Liver (tissue), 9 donors: ENCODE measurements around the gene SPP2. TPM values are rescaled to one million over a fixed set of nuclear protein-coding genes. Genes with fewer than 3 reads are reported as not detected.
A peak's percentile ranks its signal among the peaks of the same experiment; 100 is the strongest.

ENCODE experiments used
- DNase-seq: peaks from one replicate; pipeline ENCODE4 v3.0.0-alpha.2; 2017; ENCODE audit warnings: low spot score
- H3K27ac ChIP-seq, 2 donors: one replicate each; pipeline ENCODE4 v1.7.0; 2013; ENCODE audit warnings: inconsistent platforms in 2 of 2, low read length in 2 of 2, control low read depth in 1 of 2, low read depth in 1 of 2, mild to moderate bottlenecking in 1 of 2
- H3K27me3 ChIP-seq, 4 donors: one replicate each; pipeline versions ENCODE4 v1.6.1 to v1.7.0; 2013; ENCODE audit warnings: low read length in 3 of 4, inconsistent platforms in 1 of 4, mild to moderate bottlenecking in 1 of 4, moderate library complexity in 1 of 4; ENCODE audit not compliant: control insufficient read depth in 4 of 4, insufficient read depth in 4 of 4
- H3K36me3 ChIP-seq, 4 donors: one replicate each; pipeline versions ENCODE4 v1.6.1 to v1.7.0; 2013; ENCODE audit warnings: low read length in 3 of 4, mild to moderate bottlenecking in 3 of 4, low read depth in 1 of 4, moderate library complexity in 1 of 4; ENCODE audit not compliant: control insufficient read depth in 4 of 4, insufficient read depth in 3 of 4
- H3K4me1 ChIP-seq, 4 donors: one replicate each; pipeline versions ENCODE4 v1.6.1 to v1.7.0; 2013; ENCODE audit warnings: low read length in 3 of 4, mild to moderate bottlenecking in 3 of 4, moderate library complexity in 1 of 4; ENCODE audit not compliant: control insufficient read depth in 4 of 4, insufficient read depth in 4 of 4
- H3K4me3 ChIP-seq, 3 donors: one replicate each; pipeline versions ENCODE4 v1.6.1 to v1.7.0; 2013; ENCODE audit warnings: low read length in 3 of 3, control low read depth in 1 of 3, low read depth in 1 of 3, mild to moderate bottlenecking in 1 of 3
- H3K9ac ChIP-seq, 2 donors: one replicate each; pipeline ENCODE4 v1.7.0; 2013; ENCODE audit warnings: low read length in 2 of 2, mild to moderate bottlenecking in 2 of 2, moderate library complexity in 2 of 2, control low read depth in 1 of 2, low read depth in 1 of 2
- H3K9me3 ChIP-seq, 4 donors: one replicate each; pipeline versions ENCODE4 v1.6.1 to v1.7.0; 2013; ENCODE audit warnings: low read length in 3 of 4; ENCODE audit not compliant: control insufficient read depth in 4 of 4
- ATF3 ChIP-seq: IDR thresholded peaks from 2 replicates; pipeline ENCODE4 v1.6.1; 2016; ENCODE audit warnings: antibody characterized with exemption
- EGR1 ChIP-seq, 2 donors: IDR thresholded peaks; 2 replicates each; pipeline ENCODE4 v1.6.1; 2016 to 2018; ENCODE audit warnings: antibody characterized with exemption in 2 of 2, low read depth in 2 of 2
- FOXA1 ChIP-seq: IDR thresholded peaks from 2 replicates; pipeline ENCODE4 v1.6.1; 2016; ENCODE audit warnings: antibody characterized with exemption
- FOXA2 ChIP-seq: IDR thresholded peaks from 2 replicates; pipeline ENCODE4 v1.6.1; 2016; ENCODE audit warnings: antibody characterized with exemption
- GABPA ChIP-seq, 2 donors: IDR thresholded peaks in 1 of 2; conservative IDR thresholded peaks in 1 of 2; 2 replicates each; pipeline ENCODE4 v1.6.1; 2016; ENCODE audit warnings: antibody characterized with exemption in 2 of 2, mild to moderate bottlenecking in 1 of 2, moderate library complexity in 1 of 2
- HNF4A ChIP-seq, 2 donors: conservative IDR thresholded peaks; 2 replicates each; pipeline ENCODE4 v1.6.1; 2016; ENCODE audit warnings: antibody characterized with exemption in 2 of 2, mild to moderate bottlenecking in 2 of 2
- HNF4G ChIP-seq: IDR thresholded peaks from 2 replicates; pipeline ENCODE4 v1.6.1; 2016; ENCODE audit warnings: antibody characterized with exemption
- JUND ChIP-seq, 2 donors: IDR thresholded peaks; 2 replicates each; pipeline ENCODE4 v1.6.1; 2016; ENCODE audit warnings: antibody characterized with exemption in 2 of 2
- MAX ChIP-seq: IDR thresholded peaks from 2 replicates; pipeline ENCODE4 v1.6.1; 2016; ENCODE audit warnings: antibody characterized with exemption
- NR2F2 ChIP-seq: IDR thresholded peaks from 2 replicates; pipeline ENCODE4 v1.6.1; 2016; ENCODE audit warnings: antibody characterized with exemption
- RAD21 ChIP-seq, 2 donors: IDR thresholded peaks; 2 replicates each; pipeline ENCODE4 v1.6.1; 2016; ENCODE audit warnings: antibody characterized with exemption in 2 of 2, mild to moderate bottlenecking in 2 of 2
- REST ChIP-seq: IDR thresholded peaks from 2 replicates; pipeline ENCODE4 v1.6.1; 2016; ENCODE audit warnings: antibody characterized with exemption, mild to moderate bottlenecking
- RXRA ChIP-seq, 2 donors: IDR thresholded peaks; 2 replicates each; pipeline ENCODE4 v1.6.1; 2017 to 2018; ENCODE audit warnings: antibody characterized with exemption in 2 of 2, mild to moderate bottlenecking in 1 of 2
- SP1 ChIP-seq: IDR thresholded peaks from 2 replicates; pipeline ENCODE4 v1.6.1; 2018; ENCODE audit warnings: antibody characterized with exemption, mild to moderate bottlenecking
- TAF1 ChIP-seq: conservative IDR thresholded peaks from 2 replicates; pipeline ENCODE4 v1.6.1; 2016; ENCODE audit warnings: antibody characterized with exemption, mild to moderate bottlenecking
- YY1 ChIP-seq: IDR thresholded peaks from 2 replicates; pipeline ENCODE4 v1.6.1; 2016; ENCODE audit warnings: antibody characterized with exemption, mild to moderate bottlenecking
- WGBS: extraction: QIAGEN DNeasy Blood & Tissue Kit; methylation state at CpG from one replicate; pipeline ENCODE4 v1.1.7; 2013; 5-methylcytosine and 5-hydroxymethylcytosine counted together
- polyA plus RNA-seq, 2 donors: library from polyadenylated mRNA; stranded (reverse) in 1 of 2; unstranded in 1 of 2; fragments of 200-250 nt in 1 of 2; fragments of >200 nt in 1 of 2; fragmentation: Nextera tagmentation in 1 of 2; extraction: Ambion mirVana in 1 of 2; gene quantifications; one replicate each; pipeline versions ENCODE4 v1.2.1 to v1.2.3, GENCODE V29; 2013 to 2015
- total RNA-seq, 2 donors: library from RNA; depleted of rRNA; stranded (reverse); fragments of >200 nt; gene quantifications; one replicate each; pipeline ENCODE4 v1.2.3, GENCODE V29; 2014
- TF ChIP-seq, protein P1 (sequence below): fragments of 150-350 bp; IDR thresholded peaks from 2 replicates; pipeline ENCODE4 v1.5.1; 2017; ENCODE audit warnings: improper control_type of control experiment, low read depth, low read length; ENCODE audit not compliant: missing input control
- TF ChIP-seq, protein P2 (sequence below): IDR thresholded peaks from 2 replicates; pipeline ENCODE4 v1.6.1; 2016; ENCODE audit warnings: antibody characterized with exemption
- donor health status: healthy.
- donor health status: healthy.
- donor health status: healthy.
- donor health status: healthy.
- donor health status: healthy.

Gene SPP2
- total and polyA plus RNA-seq, 4 donors = 76.7 to 584 (median 147) TPM

DNA sequence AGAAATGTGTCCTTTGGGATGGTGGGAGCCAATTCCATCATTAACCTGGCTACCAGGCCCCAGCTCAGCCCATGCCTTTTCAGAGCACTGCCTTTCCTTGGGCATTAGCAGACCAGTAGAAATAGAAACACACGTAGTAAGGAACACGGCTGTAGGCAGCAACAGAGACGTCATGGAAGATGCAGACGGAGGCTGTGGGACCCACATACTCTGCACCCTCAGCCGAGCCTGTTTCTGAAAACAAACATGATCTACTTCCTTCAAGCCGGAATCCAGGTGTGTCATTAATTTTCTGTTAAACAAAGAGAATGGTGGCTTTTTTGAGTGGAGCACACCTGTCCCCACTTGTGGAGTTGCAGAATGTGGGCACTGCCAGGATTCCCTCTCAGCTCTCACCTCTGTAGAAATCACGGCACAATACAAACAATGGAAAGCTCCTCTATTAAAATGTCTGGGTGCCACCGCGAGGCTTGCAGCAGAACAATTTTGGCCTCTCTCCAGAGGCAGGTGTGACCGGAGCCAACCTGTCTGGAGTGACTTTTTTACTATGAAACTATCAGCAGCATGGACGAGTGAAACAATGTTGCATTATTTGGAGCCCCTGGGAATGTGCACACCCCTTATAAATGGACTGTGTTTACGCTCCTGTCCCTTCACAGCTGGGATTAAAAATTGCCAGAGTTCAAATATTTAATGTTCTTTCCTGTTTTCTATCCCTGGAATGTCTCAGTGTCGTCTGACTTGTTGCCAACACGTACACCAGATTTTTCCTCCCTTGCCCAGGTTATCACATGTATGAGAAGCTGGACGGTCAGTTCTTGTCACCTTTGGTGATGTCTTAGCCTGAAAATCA lies 31.7 kb downstream of the SPP2 start:
- peaks cover 3 to 20% (median 14%) of the 10 kb centered on the region in 4 donors for H3K4me1 ChIP-seq
- no peak overlapping the region for H3K4me3 ChIP-seq
- H3K36me3 ChIP-seq = no peaks in the 10 kb centered on the region
- peak overlapping the region; percentile 66 to 70 for H3K27ac ChIP-seq
- 26% methylated on average over 15 of the region's 15 CpGs for WGBS
- TF ChIP-seq FOXA1 (peak; percentile 64), ATF3 (no peak), RAD21 (IDR thresholded peaks at IDR 0.05) (peak; percentile 61 to 81), NR2F2 (peak; percentile 37), RXRA (IDR thresholded peaks at IDR 0.05) (peak; percentile 77 to 94), YY1 (peak; percentile 87), JUND (IDR thresholded peaks at IDR 0.05) (peak in 1 of 2 donors; percentile 88), FOXA2 (peak; percentile 83), SP1 (peak; percentile 77), MAX (peak; percentile 91), EGR1 (IDR thresholded peaks at IDR 0.05; ENCODE audit: low read depth in 2 of 2) (peak; percentile 38 to 60), HNF4G (peak; percentile 36), GABPA (IDR thresholded peaks at IDR 0.05 in 1 of 2, conservative IDR thresholded peaks at IDR 0.05 in 1 of 2) (peak in 1 of 2 donors; percentile 56), HNF4A (conservative IDR thresholded peaks at IDR 0.05) (peak; percentile 69 to 86), REST (peak; percentile 83), TAF1 (no peak)
- TF ChIP-seq, protein P1, sequence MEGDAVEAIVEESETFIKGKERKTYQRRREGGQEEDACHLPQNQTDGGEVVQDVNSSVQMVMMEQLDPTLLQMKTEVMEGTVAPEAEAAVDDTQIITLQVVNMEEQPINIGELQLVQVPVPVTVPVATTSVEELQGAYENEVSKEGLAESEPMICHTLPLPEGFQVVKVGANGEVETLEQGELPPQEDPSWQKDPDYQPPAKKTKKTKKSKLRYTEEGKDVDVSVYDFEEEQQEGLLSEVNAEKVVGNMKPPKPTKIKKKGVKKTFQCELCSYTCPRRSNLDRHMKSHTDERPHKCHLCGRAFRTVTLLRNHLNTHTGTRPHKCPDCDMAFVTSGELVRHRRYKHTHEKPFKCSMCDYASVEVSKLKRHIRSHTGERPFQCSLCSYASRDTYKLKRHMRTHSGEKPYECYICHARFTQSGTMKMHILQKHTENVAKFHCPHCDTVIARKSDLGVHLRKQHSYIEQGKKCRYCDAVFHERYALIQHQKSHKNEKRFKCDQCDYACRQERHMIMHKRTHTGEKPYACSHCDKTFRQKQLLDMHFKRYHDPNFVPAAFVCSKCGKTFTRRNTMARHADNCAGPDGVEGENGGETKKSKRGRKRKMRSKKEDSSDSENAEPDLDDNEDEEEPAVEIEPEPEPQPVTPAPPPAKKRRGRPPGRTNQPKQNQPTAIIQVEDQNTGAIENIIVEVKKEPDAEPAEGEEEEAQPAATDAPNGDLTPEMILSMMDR = peak; percentile 21
- TF ChIP-seq, protein P2, sequence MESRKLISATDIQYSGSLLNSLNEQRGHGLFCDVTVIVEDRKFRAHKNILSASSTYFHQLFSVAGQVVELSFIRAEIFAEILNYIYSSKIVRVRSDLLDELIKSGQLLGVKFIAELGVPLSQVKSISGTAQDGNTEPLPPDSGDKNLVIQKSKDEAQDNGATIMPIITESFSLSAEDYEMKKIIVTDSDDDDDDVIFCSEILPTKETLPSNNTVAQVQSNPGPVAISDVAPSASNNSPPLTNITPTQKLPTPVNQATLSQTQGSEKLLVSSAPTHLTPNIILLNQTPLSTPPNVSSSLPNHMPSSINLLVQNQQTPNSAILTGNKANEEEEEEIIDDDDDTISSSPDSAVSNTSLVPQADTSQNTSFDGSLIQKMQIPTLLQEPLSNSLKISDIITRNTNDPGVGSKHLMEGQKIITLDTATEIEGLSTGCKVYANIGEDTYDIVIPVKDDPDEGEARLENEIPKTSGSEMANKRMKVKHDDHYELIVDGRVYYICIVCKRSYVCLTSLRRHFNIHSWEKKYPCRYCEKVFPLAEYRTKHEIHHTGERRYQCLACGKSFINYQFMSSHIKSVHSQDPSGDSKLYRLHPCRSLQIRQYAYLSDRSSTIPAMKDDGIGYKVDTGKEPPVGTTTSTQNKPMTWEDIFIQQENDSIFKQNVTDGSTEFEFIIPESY = peak; percentile 96
- no peaks in the 10 kb centered on the region for H3K27me3 ChIP-seq
- DNase-seq = no peak
- peak overlapping the region in 1 of 2 donors; percentile 26 for H3K9ac ChIP-seq
- no peaks in the 10 kb centered on the region for H3K9me3 ChIP-seq
